Lower leg skin (tissue), 3 donors: ENCODE data around the gene PTPRT.

ENCODE experiments used
- POLR2A ChIP-seq, 2 donors: fragments of 450-650 bp; IDR thresholded peaks; one replicate each; pipeline ENCODE4 v1.6.1; 2016 to 2017; ENCODE audit warnings: antibody characterized with exemption in 2 of 2, mild to moderate bottlenecking in 1 of 2, moderate library complexity in 1 of 2
- TF ChIP-seq, protein P1 (sequence below), 3 donors: fragments of 450-650 bp; IDR thresholded peaks; one replicate each; pipeline ENCODE4 v1.5.1; 2016; ENCODE audit warnings: antibody characterized with exemption in 3 of 3, mild to moderate bottlenecking in 3 of 3, moderate library complexity in 2 of 3

DNA sequence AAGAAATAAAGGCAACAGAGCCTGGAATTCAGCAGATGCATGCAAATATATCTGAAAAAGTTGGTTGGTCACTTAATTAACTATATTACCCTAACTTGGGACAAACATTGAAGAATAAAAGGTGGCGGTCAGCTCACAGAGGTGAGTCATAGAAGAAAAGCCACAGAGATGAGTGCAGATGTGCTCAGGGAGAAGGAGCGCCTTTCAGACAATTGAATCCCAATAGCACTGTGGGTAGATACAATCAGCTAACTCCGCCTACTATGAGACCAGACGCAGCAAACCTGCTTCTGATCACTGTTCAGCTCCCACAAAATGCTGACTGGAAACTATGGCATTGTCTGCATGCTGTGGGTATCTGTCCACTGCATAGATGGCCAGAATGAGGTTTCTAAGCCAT, 447.8 kb downstream of the PTPRT start:
- TF ChIP-seq, protein P1, sequence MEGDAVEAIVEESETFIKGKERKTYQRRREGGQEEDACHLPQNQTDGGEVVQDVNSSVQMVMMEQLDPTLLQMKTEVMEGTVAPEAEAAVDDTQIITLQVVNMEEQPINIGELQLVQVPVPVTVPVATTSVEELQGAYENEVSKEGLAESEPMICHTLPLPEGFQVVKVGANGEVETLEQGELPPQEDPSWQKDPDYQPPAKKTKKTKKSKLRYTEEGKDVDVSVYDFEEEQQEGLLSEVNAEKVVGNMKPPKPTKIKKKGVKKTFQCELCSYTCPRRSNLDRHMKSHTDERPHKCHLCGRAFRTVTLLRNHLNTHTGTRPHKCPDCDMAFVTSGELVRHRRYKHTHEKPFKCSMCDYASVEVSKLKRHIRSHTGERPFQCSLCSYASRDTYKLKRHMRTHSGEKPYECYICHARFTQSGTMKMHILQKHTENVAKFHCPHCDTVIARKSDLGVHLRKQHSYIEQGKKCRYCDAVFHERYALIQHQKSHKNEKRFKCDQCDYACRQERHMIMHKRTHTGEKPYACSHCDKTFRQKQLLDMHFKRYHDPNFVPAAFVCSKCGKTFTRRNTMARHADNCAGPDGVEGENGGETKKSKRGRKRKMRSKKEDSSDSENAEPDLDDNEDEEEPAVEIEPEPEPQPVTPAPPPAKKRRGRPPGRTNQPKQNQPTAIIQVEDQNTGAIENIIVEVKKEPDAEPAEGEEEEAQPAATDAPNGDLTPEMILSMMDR (IDR thresholded peaks at IDR 0.05): no peak
- TF ChIP-seq POLR2A (IDR thresholded peaks at IDR 0.05): no peak
